Measurements from ENCODE around the gene BCL2. TPM values are rescaled to one million over a fixed set of nuclear protein-coding genes. Genes with fewer than 3 reads are reported as not detected.
A peak's percentile ranks its signal among the peaks of the same experiment; 100 is the strongest.

BCL2 gene
- polyA plus RNA-seq, 1 of the 3 experiments (the other 2 are of a cell fraction): 1.5 TPM

DNA sequence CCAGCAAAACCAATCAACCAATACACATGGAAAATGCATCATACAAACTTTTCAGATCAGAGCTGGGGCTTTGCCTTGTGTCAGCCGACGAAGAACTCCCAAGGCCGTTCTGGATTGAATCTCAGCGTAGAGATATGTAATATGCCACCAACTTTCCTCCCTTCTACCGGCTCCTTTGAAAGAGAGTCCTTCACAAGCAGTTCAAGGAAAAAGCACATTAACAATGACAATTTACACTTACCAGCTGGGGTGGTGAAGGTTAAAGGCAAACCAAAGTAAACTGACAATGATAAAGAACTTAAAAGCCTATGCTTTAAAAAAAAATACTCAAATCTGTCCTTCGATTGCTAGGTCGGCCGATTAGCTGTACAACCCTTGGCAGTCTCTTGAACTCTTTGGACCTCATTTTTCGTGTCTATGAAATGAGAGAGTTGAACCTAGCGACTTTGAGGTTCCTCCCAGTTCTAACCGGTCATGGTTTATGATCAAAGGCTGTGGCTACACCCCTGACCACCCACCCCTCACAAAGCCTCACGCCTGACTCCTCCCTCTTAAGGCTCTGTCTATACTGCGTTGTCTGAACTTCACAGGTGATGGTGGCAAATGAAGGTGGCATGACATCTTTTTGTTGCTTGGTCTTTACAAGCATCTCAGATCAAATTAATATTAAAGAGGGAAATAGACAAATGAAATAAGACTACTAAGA lies 46.2 kb downstream of the BCL2 start:
- Histone ChIP-seq H3K4me1 (ENCODE audit: control insufficient read depth in 1 of 2, insufficient read depth in 2 of 2, low read depth in 1 of 2, low read length in 1 of 2) (peaks cover 0 to 32% of the 10 kb centered on the region in 2 experiments; a peak in 2 of 4 replicates), H2AFZ (ENCODE audit: low read depth) (no peak overlapping the region), H3K9me2 (no peaks in the 10 kb centered on the region), H3K27ac (ENCODE audit: low read depth in 2 of 2, low read length in 1 of 2) (peak overlapping the region; percentile 18 to 98; a peak in 3 of 4 replicates), H3K9ac (no peak overlapping the region), H3K79me2 (ENCODE audit: insufficient read depth) (no peaks in the 10 kb centered on the region), H3K36me3 (replicated peaks in 1 of 2; ENCODE audit: control insufficient read depth in 1 of 2, insufficient read depth in 2 of 2, low read length in 1 of 2) (no peaks in the 10 kb centered on the region), H3F3A (replicated peaks; ENCODE audit: insufficient read depth) (peaks cover 5% of the 10 kb centered on the region), H3K4me2 (no peak overlapping the region), H4K20me1 (ENCODE audit: insufficient read depth) (no peaks in the 10 kb centered on the region), H3K4me3 (ENCODE audit: low read depth in 2 of 2, low read length in 1 of 2) (no peak overlapping the region), H3K9me3 (no peaks in the 10 kb centered on the region), H3K27me3 (ENCODE audit: insufficient read depth) (no peaks in the 10 kb centered on the region)
- peak; percentile 27 for DNase-seq
- CTCF ChIA-PET: interaction anchor here (1.2 to 1.7 kb wide), 8 partner anchors 10 to 257 kb away, joined by 3 to 6 read pairs (median 4); no protein-coding TSS in a partner anchor
- POLR2A ChIA-PET: no interaction called here
- 72% methylated on average over 13 of the region's 13 CpGs for WGBS (ENCODE audit: low lambda C conversion rate)
- TF ChIP-seq, protein P1, sequence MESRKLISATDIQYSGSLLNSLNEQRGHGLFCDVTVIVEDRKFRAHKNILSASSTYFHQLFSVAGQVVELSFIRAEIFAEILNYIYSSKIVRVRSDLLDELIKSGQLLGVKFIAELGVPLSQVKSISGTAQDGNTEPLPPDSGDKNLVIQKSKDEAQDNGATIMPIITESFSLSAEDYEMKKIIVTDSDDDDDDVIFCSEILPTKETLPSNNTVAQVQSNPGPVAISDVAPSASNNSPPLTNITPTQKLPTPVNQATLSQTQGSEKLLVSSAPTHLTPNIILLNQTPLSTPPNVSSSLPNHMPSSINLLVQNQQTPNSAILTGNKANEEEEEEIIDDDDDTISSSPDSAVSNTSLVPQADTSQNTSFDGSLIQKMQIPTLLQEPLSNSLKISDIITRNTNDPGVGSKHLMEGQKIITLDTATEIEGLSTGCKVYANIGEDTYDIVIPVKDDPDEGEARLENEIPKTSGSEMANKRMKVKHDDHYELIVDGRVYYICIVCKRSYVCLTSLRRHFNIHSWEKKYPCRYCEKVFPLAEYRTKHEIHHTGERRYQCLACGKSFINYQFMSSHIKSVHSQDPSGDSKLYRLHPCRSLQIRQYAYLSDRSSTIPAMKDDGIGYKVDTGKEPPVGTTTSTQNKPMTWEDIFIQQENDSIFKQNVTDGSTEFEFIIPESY (IDR thresholded peaks at IDR 0.05; ENCODE audit: borderline replicate concordance, low read depth): no peak
- no peak for TF ChIP-seq EZH2phosphoT487 (IDR thresholded peaks at IDR 0.05; ENCODE audit: borderline replicate concordance, low read depth)
- TF ChIP-seq RCOR1 (IDR thresholded peaks at IDR 0.05; ENCODE audit: low read length): no peak
- TF ChIP-seq RFX5 (IDR thresholded peaks at IDR 0.05; ENCODE audit: low read length): no peak
- no peak for TF ChIP-seq GABPA (IDR thresholded peaks at IDR 0.05; ENCODE audit: low read depth)
- no peak for TF ChIP-seq ELF1 (IDR thresholded peaks at IDR 0.05)
- no peak for TF ChIP-seq NFIC (IDR thresholded peaks at IDR 0.05; ENCODE audit: borderline replicate concordance)
- TF ChIP-seq, protein P2, sequence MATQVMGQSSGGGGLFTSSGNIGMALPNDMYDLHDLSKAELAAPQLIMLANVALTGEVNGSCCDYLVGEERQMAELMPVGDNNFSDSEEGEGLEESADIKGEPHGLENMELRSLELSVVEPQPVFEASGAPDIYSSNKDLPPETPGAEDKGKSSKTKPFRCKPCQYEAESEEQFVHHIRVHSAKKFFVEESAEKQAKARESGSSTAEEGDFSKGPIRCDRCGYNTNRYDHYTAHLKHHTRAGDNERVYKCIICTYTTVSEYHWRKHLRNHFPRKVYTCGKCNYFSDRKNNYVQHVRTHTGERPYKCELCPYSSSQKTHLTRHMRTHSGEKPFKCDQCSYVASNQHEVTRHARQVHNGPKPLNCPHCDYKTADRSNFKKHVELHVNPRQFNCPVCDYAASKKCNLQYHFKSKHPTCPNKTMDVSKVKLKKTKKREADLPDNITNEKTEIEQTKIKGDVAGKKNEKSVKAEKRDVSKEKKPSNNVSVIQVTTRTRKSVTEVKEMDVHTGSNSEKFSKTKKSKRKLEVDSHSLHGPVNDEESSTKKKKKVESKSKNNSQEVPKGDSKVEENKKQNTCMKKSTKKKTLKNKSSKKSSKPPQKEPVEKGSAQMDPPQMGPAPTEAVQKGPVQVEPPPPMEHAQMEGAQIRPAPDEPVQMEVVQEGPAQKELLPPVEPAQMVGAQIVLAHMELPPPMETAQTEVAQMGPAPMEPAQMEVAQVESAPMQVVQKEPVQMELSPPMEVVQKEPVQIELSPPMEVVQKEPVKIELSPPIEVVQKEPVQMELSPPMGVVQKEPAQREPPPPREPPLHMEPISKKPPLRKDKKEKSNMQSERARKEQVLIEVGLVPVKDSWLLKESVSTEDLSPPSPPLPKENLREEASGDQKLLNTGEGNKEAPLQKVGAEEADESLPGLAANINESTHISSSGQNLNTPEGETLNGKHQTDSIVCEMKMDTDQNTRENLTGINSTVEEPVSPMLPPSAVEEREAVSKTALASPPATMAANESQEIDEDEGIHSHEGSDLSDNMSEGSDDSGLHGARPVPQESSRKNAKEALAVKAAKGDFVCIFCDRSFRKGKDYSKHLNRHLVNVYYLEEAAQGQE (IDR thresholded peaks at IDR 0.05; ENCODE audit: low read depth, low read length): no peak
- TF ChIP-seq YY1 (IDR thresholded peaks at IDR 0.05; ENCODE audit: low read depth): no peak
- no peak for TF ChIP-seq RAD21 (IDR thresholded peaks at IDR 0.05; ENCODE audit: low read length)
- no peak for TF ChIP-seq MXI1 (IDR thresholded peaks at IDR 0.05; ENCODE audit: low read depth, low read length)

All from SK-N-SH (cell line).